Upper lobe of right lung (tissue), 1 donor: ENCODE results near the gene FAM53B. TPM values are rescaled to one million over a fixed set of nuclear protein-coding genes. Genes with fewer than 3 reads are reported as not detected.

Experiments
- ATAC-seq: fragments of 200-7000 bp; cut with Tn5 transposase; one replicate; pipeline ENCODE4 v1.9.1; 2020; ENCODE audit warnings: mild to moderate bottlenecking, moderate library complexity
- DNase-seq: peaks from one replicate; pipeline ENCODE4 v3.0.0-alpha.2; 2020
- H3K27ac ChIP-seq: fragments of 200-600 bp; one replicate; pipeline ENCODE4 v1.8.0; 2022
- H3K27me3 ChIP-seq: fragments of 200-600 bp; one replicate; pipeline ENCODE4 v1.8.0; 2022; ENCODE audit warnings: mild to moderate bottlenecking
- H3K36me3 ChIP-seq: fragments of 200-600 bp; one replicate; pipeline ENCODE4 v1.8.0; 2022
- H3K4me1 ChIP-seq: fragments of 200-600 bp; one replicate; pipeline ENCODE4 v1.8.0; 2022
- H3K4me3 ChIP-seq: fragments of 200-600 bp; one replicate; pipeline ENCODE4 v1.8.0; 2022; ENCODE audit warnings: mild to moderate bottlenecking
- H3K9me3 ChIP-seq: fragments of 200-600 bp; one replicate; pipeline ENCODE4 v1.8.0; 2022
- intact Hi-C: fragments of 100-400 bp; cut with DNase I; formaldehyde crosslinking; loops from one replicate; pipeline ENCODE4 v1.11.0; 2022
- total RNA-seq: library from RNA; stranded (reverse); fragmentation: NEBNext Ultra II Directional; extraction: Animal tissue kit (Norgen Biotek cat#: 25700); gene quantifications from one replicate; pipeline ENCODE4 v1.2.1, GENCODE V29; 2021
- TF ChIP-seq, protein P1 (sequence below): fragments of 200-600 bp; IDR thresholded peaks from one replicate; pipeline ENCODE4 v1.8.0; 2022; ENCODE audit warnings: antibody characterized with exemption
- donor health status: DM: no; HTN: yes; CAD: no; lungs with severe emphysema.

FAM53B gene
- total RNA-seq, 1 donor from 2014 or later: 31.4 TPM

- intact Hi-C loops: no loop called here
- H3K27ac ChIP-seq: no peak overlapping the region
- H3K4me3 ChIP-seq: no peak overlapping the region
- peaks cover 67% of the 10 kb centered on the region for H3K4me1 ChIP-seq
- TF ChIP-seq, protein P1, sequence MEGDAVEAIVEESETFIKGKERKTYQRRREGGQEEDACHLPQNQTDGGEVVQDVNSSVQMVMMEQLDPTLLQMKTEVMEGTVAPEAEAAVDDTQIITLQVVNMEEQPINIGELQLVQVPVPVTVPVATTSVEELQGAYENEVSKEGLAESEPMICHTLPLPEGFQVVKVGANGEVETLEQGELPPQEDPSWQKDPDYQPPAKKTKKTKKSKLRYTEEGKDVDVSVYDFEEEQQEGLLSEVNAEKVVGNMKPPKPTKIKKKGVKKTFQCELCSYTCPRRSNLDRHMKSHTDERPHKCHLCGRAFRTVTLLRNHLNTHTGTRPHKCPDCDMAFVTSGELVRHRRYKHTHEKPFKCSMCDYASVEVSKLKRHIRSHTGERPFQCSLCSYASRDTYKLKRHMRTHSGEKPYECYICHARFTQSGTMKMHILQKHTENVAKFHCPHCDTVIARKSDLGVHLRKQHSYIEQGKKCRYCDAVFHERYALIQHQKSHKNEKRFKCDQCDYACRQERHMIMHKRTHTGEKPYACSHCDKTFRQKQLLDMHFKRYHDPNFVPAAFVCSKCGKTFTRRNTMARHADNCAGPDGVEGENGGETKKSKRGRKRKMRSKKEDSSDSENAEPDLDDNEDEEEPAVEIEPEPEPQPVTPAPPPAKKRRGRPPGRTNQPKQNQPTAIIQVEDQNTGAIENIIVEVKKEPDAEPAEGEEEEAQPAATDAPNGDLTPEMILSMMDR: no peak
- H3K9me3 ChIP-seq: no peaks in the 10 kb centered on the region
- no peaks in the 10 kb centered on the region for H3K27me3 ChIP-seq
- DNase-seq (no peak), ATAC-seq (no peak)
- peaks cover 12% of the 10 kb centered on the region for H3K36me3 ChIP-seq
Observed at GRCh38 chr10:124681626-124682552, 62.3 kb downstream of the FAM53B start.

DNA sequence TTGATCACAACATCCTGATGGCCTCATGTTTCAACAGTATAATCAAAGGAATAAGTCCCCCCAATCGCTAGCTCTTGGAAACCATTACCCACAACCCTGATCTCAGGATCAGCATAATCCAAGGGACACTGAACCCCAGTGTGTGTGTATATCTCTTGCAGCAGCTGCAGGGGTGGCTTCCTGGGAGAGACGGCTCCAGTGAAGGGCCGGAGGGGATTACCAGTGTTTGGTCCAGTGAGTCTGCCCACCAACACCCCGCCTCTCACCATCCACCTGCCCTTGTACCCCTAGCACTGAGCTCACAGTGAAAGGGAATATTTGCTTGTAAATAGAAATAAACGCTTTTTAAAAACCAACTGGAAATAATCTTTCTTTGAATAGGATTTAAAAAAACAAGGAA lies 63.1 kb downstream of the FAM53B start:
- Histone ChIP-seq H3K9me3 (no peaks in the 10 kb centered on the region), H3K27me3 (no peaks in the 10 kb centered on the region), H3K27ac (peak overlapping the region; percentile 44), H3K4me1 (peaks cover 74% of the 10 kb centered on the region), H3K36me3 (peaks cover 12% of the 10 kb centered on the region), H3K4me3 (no peak overlapping the region)
- intact Hi-C loops: no loop called here
- TF ChIP-seq, protein P1: no peak
- no peak for ATAC-seq
- no peak for DNase-seq

- intact Hi-C loops: no loop called here
- Histone ChIP-seq H3K27me3 (no peaks in the 10 kb centered on the region), H3K27ac (peak overlapping the region; percentile 44), H3K9me3 (no peaks in the 10 kb centered on the region), H3K36me3 (peaks cover 12% of the 10 kb centered on the region), H3K4me1 (peaks cover 72% of the 10 kb centered on the region), H3K4me3 (no peak overlapping the region)
- peak; percentile 79 for DNase-seq
- ATAC-seq: peak; percentile 76
- TF ChIP-seq, protein P1: no peak
Observed at GRCh38 chr10:124680675-124681074, 63.5 kb downstream of the FAM53B start.

DNA sequence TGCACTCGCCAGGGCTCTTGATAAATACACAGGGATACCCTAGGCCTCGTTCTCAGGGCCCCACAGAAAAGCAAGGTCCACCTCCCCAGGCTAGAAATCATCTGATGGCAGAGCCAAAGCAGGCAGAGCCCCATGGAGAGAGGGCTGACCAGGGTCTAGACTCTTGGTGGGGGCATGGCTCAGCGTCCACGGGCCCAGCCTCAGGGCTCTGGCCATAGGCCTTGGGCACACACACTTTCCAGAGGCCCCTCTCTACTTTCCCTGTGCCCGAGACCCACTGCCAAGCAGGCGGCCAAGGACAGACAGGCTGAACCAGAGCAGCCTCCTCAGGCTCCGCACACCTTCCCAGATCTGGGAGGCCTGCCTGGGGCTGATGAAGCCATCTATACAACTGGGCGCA lies 64.8 kb downstream of the FAM53B start:
- Histone ChIP-seq H3K4me3 (no peak overlapping the region), H3K4me1 (peaks cover 72% of the 10 kb centered on the region), H3K9me3 (no peaks in the 10 kb centered on the region), H3K27ac (no peak overlapping the region), H3K27me3 (no peaks in the 10 kb centered on the region), H3K36me3 (peaks cover 12% of the 10 kb centered on the region)
- TF ChIP-seq, protein P1: no peak
- DNase-seq (no peak), ATAC-seq (no peak)
- intact Hi-C loops: no loop called here

GRCh38 chr10:124678557-124679240 lies 65.5 kb downstream of the FAM53B start:
- intact Hi-C loops: no loop called here
- TF ChIP-seq, protein P1: no peak

More at GRCh38 chr10:124678557-124679240, 65.5 kb downstream of the FAM53B start:
- H3K9me3 ChIP-seq: no peaks in the 10 kb centered on the region
- H3K27me3 ChIP-seq: no peaks in the 10 kb centered on the region
- H3K4me1 ChIP-seq: peaks cover 72% of the 10 kb centered on the region
- peak overlapping the region; percentile 36 for H3K27ac ChIP-seq
- no peak for ATAC-seq
- peaks cover 12% of the 10 kb centered on the region for H3K36me3 ChIP-seq
- H3K4me3 ChIP-seq: no peak overlapping the region
- no peak for DNase-seq
